ENCODE results near the gene GAGE1.

DNA sequence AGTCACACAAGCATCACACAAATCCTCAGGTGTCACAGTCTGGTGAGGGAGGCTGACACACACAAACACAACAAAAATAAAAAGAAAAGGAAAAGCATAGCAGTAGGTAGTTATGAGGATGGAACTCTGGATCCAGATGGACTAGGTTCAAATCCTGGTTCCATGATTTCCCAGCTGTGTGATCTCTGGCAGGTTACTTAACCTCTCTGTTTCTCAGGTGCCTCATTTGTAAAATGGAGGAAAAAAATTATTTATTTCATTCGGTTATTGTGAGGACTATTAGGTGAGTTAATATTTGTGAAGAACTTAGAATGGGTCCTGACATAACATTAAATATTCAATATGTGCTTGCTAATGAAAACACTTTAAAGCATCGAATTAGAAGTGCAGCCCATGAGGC, 19.8 kb downstream of the GAGE1 start:
- no peak for TF ChIP-seq POLR2A (IDR thresholded peaks at IDR 0.05; ENCODE audit: low read depth, low read length)
- TF ChIP-seq TAF1 (IDR thresholded peaks at IDR 0.05; ENCODE audit: borderline replicate concordance, low read depth, low read length): no peak
